ENCODE measurements around the gene LIPH. TPM values are rescaled to one million over a fixed set of nuclear protein-coding genes. Genes with fewer than 3 reads are reported as not detected.
A peak's percentile ranks its signal among the peaks of the same experiment; 100 is the strongest.
"Not testable (repeated sequence)": the region's sequence is repeated elsewhere in the genome, so short reads cannot be mapped to it uniquely, and the experiment has no call there.

Gene LIPH
- total and polyA plus RNA-seq, 2 donors = 2.8 to 10.1 TPM

- DNase-seq (ENCODE audit: extremely low spot score) = peak; percentile 70
Observed at GRCh38 chr3:185498503-185499396, 53.6 kb downstream of the LIPH start, which contains the start of gene TMEM41A. TSS of gene TMEM41A (minus strand) at chr3:185499035. CDS start at chr3:185498961, 74 bp downstream.

GRCh38 chr3:185490241-185490640 is 62.1 kb downstream of the LIPH start:
- 92% methylated on average over 4 of the region's 4 CpGs for WGBS
- no peaks in the 10 kb centered on the region for H3K36me3 ChIP-seq (ENCODE audit: insufficient read depth)
- H3K4me3 ChIP-seq (ENCODE audit: low read depth, low read length) = no peak overlapping the region
- no peaks in the 10 kb centered on the region for H3K4me1 ChIP-seq (ENCODE audit: insufficient read depth)
- DNase-seq (ENCODE audit: extremely low spot score) = no peak
- no peak overlapping the region for H3K27ac ChIP-seq (ENCODE audit: low read depth)

More at GRCh38 chr3:185498503-185499396, 53.6 kb downstream of the LIPH start, which contains the start of gene TMEM41A:
- Histone ChIP-seq H3K4me1 (ENCODE audit: insufficient read depth) (peaks cover 2% of the 10 kb centered on the region), H3K36me3 (ENCODE audit: insufficient read depth) (no peaks in the 10 kb centered on the region), H3K27ac (ENCODE audit: low read depth) (peak within 1 kb of the TSS; percentile 64), H3K4me3 (ENCODE audit: low read depth, low read length) (peak within 1 kb of the TSS; percentile 76)
- WGBS = under 1% methylated on average over 82 of the region's 82 CpGs

- WGBS = 78% methylated on average over 3 of the region's 3 CpGs
- no peak overlapping the region for H3K27ac ChIP-seq (ENCODE audit: low read depth)
- H3K4me3 ChIP-seq (ENCODE audit: low read depth, low read length) = no peak overlapping the region
- no peaks in the 10 kb centered on the region for H3K4me1 ChIP-seq (ENCODE audit: insufficient read depth)
- no peak for DNase-seq (ENCODE audit: extremely low spot score)
- H3K36me3 ChIP-seq (ENCODE audit: insufficient read depth) = no peaks in the 10 kb centered on the region
Observed at GRCh38 chr3:185489462-185489861, 62.9 kb downstream of the LIPH start.

- no peaks in the 10 kb centered on the region for H3K36me3 ChIP-seq (ENCODE audit: insufficient read depth)
- WGBS = 95% methylated on average over 5 of the region's 5 CpGs
- no peak overlapping the region for H3K4me3 ChIP-seq (ENCODE audit: low read depth, low read length)
- H3K4me1 ChIP-seq (ENCODE audit: insufficient read depth) = no peaks in the 10 kb centered on the region
- DNase-seq (ENCODE audit: extremely low spot score) = no peak
- no peak overlapping the region for H3K27ac ChIP-seq (ENCODE audit: low read depth)
Observed at GRCh38 chr3:185488465-185488864, 63.9 kb downstream of the LIPH start.

GRCh38 chr3:185486394-185486793 is 66.0 kb downstream of the LIPH start:
- no peak overlapping the region for H3K27ac ChIP-seq (ENCODE audit: low read depth)
- DNase-seq (ENCODE audit: extremely low spot score) = no peak
- H3K4me1 ChIP-seq (ENCODE audit: insufficient read depth) = no peaks in the 10 kb centered on the region
- 95% methylated on average over 5 of the region's 5 CpGs for WGBS
- H3K36me3 ChIP-seq (ENCODE audit: insufficient read depth) = peaks cover 2% of the 10 kb centered on the region
- no peak overlapping the region for H3K4me3 ChIP-seq (ENCODE audit: low read depth, low read length)

GRCh38 chr3:185484296-185484695 is 68.1 kb downstream of the LIPH start:
- Histone ChIP-seq H3K4me1 (ENCODE audit: insufficient read depth) (no peaks in the 10 kb centered on the region), H3K27ac (ENCODE audit: low read depth) (no peak overlapping the region), H3K4me3 (ENCODE audit: low read depth, low read length) (no peak overlapping the region), H3K36me3 (ENCODE audit: insufficient read depth) (peaks cover 3% of the 10 kb centered on the region)
- WGBS = 75% methylated on average over 3 of the region's 3 CpGs
- DNase-seq (ENCODE audit: extremely low spot score) = no peak

GRCh38 chr3:185479373-185479945 is 72.9 kb downstream of the LIPH start:
- WGBS = 94% methylated on average over 2 of the region's 2 CpGs
- H3K27ac ChIP-seq (ENCODE audit: low read depth) = no peak overlapping the region
- H3K36me3 ChIP-seq (ENCODE audit: insufficient read depth) = peaks cover 3% of the 10 kb centered on the region
- no peaks in the 10 kb centered on the region for H3K4me1 ChIP-seq (ENCODE audit: insufficient read depth)
- no peak for DNase-seq (ENCODE audit: extremely low spot score)
- H3K4me3 ChIP-seq (ENCODE audit: low read depth, low read length) = no peak overlapping the region

- Histone ChIP-seq H3K4me1 (ENCODE audit: insufficient read depth) (no peaks in the 10 kb centered on the region), H3K27ac (ENCODE audit: low read depth) (no peak overlapping the region), H3K36me3 (ENCODE audit: insufficient read depth) (peaks cover 2% of the 10 kb centered on the region), H3K4me3 (ENCODE audit: low read depth, low read length) (no peak overlapping the region)
- 86% methylated on average over 3 of the region's 3 CpGs for WGBS
- DNase-seq (ENCODE audit: extremely low spot score) = no peak
Observed at GRCh38 chr3:185477316-185477715, 75.1 kb downstream of the LIPH start.

GRCh38 chr3:185474922-185475321 is 77.5 kb downstream of the LIPH start:
- DNase-seq (ENCODE audit: extremely low spot score); H3K4me1 ChIP-seq (ENCODE audit: insufficient read depth); H3K36me3 ChIP-seq (ENCODE audit: insufficient read depth); H3K4me3 ChIP-seq (ENCODE audit: low read depth, low read length); H3K27ac ChIP-seq (ENCODE audit: low read depth): not testable (repeated sequence)
- WGBS = 99% methylated on average over 6 of the region's 6 CpGs

GRCh38 chr3:185473290-185473815 is 79.0 kb downstream of the LIPH start:
- Histone ChIP-seq H3K27ac (ENCODE audit: low read depth) (no peak overlapping the region), H3K36me3 (ENCODE audit: insufficient read depth) (no peaks in the 10 kb centered on the region), H3K4me3 (ENCODE audit: low read depth, low read length) (no peak overlapping the region), H3K4me1 (ENCODE audit: insufficient read depth) (no peaks in the 10 kb centered on the region)
- 88% methylated on average over 15 of the region's 15 CpGs for WGBS
- no peak for DNase-seq (ENCODE audit: extremely low spot score)

GRCh38 chr3:185470323-185470722 is 82.1 kb downstream of the LIPH start:
- Histone ChIP-seq H3K4me1 (ENCODE audit: insufficient read depth) (no peaks in the 10 kb centered on the region), H3K27ac (ENCODE audit: low read depth) (no peak overlapping the region), H3K36me3 (ENCODE audit: insufficient read depth) (no peaks in the 10 kb centered on the region), H3K4me3 (ENCODE audit: low read depth, low read length) (no peak overlapping the region)
- WGBS = 74% methylated on average over 3 of the region's 3 CpGs
- no peak for DNase-seq (ENCODE audit: extremely low spot score)

- Histone ChIP-seq H3K36me3 (ENCODE audit: insufficient read depth) (no peaks in the 10 kb centered on the region), H3K27ac (ENCODE audit: low read depth) (no peak overlapping the region), H3K4me1 (ENCODE audit: insufficient read depth) (no peaks in the 10 kb centered on the region), H3K4me3 (ENCODE audit: low read depth, low read length) (no peak overlapping the region)
- DNase-seq (ENCODE audit: extremely low spot score) = no peak
- WGBS = 26% methylated on average over 3 of the region's 3 CpGs
Observed at GRCh38 chr3:185469542-185469941, 82.8 kb downstream of the LIPH start.

GRCh38 chr3:185466123-185466522 is 86.3 kb downstream of the LIPH start:
- not testable (repeated sequence) for DNase-seq (ENCODE audit: extremely low spot score); H3K27ac ChIP-seq (ENCODE audit: low read depth); H3K36me3 ChIP-seq (ENCODE audit: insufficient read depth); H3K4me1 ChIP-seq (ENCODE audit: insufficient read depth); H3K4me3 ChIP-seq (ENCODE audit: low read depth, low read length)
- WGBS = 94% methylated on average over 5 of the region's 5 CpGs

GRCh38 chr3:185465471-185465870 is 86.9 kb downstream of the LIPH start:
- no peaks in the 10 kb centered on the region for H3K36me3 ChIP-seq (ENCODE audit: insufficient read depth)
- WGBS = 91% methylated on average over 9 of the region's 9 CpGs
- no peaks in the 10 kb centered on the region for H3K4me1 ChIP-seq (ENCODE audit: insufficient read depth)
- H3K4me3 ChIP-seq (ENCODE audit: low read depth, low read length) = no peak overlapping the region
- DNase-seq (ENCODE audit: extremely low spot score) = no peak
- no peak overlapping the region for H3K27ac ChIP-seq (ENCODE audit: low read depth)
